Activated T-cell treated with anti-CD3 and anti-CD28 coated beads, Interleukin-2, amount 50 U/mL, for 1 hour (primary cell): ENCODE results near the gene NCKAP1.
"Not testable (repeated sequence)": the region's sequence is repeated elsewhere in the genome, so short reads cannot be mapped to it uniquely, and the experiment has no call there.

Experiments
- DNase-seq: peaks from one replicate; pipeline ENCODE4 v3.0.0-alpha.2; 2020

The NCKAP1 gene

GRCh38 chr2:183035954-183036669, 2.1 kb downstream of the NCKAP1 start:
- no peak for DNase-seq

- no peak for DNase-seq
These were observed 2.8 kb downstream of the NCKAP1 start for GRCh38 chr2:183035298-183035953.

- no peak for DNase-seq
These were observed 3.5 kb downstream of the NCKAP1 start for GRCh38 chr2:183034806-183035205.

GRCh38 chr2:183033951-183034350, 4.3 kb downstream of the NCKAP1 start:
- DNase-seq, result no peak

GRCh38 chr2:183031911-183032794, 6.1 kb downstream of the NCKAP1 start:
- DNase-seq, result no peak

GRCh38 chr2:183029219-183029618, 9.0 kb downstream of the NCKAP1 start:
- no peak for DNase-seq

- no peak for DNase-seq
These were observed 10.1 kb downstream of the NCKAP1 start for GRCh38 chr2:183028108-183028507.

GRCh38 chr2:183027443-183027842, 10.8 kb downstream of the NCKAP1 start:
- no peak for DNase-seq

- DNase-seq, result no peak
These were observed 11.8 kb downstream of the NCKAP1 start for GRCh38 chr2:183026424-183026823.

GRCh38 chr2:183025993-183026392, 12.3 kb downstream of the NCKAP1 start:
- no peak for DNase-seq

GRCh38 chr2:183024339-183025095, 13.7 kb downstream of the NCKAP1 start:
- no peak for DNase-seq

GRCh38 chr2:183022711-183023110, 15.5 kb downstream of the NCKAP1 start:
- DNase-seq, result no peak

- DNase-seq, result no peak
These were observed 16.6 kb downstream of the NCKAP1 start for GRCh38 chr2:183021613-183022012.

GRCh38 chr2:183019718-183020442, 18.4 kb downstream of the NCKAP1 start:
- no peak for DNase-seq

- not testable (repeated sequence) for DNase-seq
These were observed 20.4 kb downstream of the NCKAP1 start for GRCh38 chr2:183017845-183018244.

- no peak for DNase-seq
These were observed 24.3 kb downstream of the NCKAP1 start for GRCh38 chr2:183014005-183014404.

- no peak for DNase-seq
These were observed 26.5 kb downstream of the NCKAP1 start for GRCh38 chr2:183011743-183012142.

- DNase-seq, result no peak
These were observed 28.1 kb downstream of the NCKAP1 start for GRCh38 chr2:183010112-183010511.

- no peak for DNase-seq
These were observed 28.9 kb downstream of the NCKAP1 start for GRCh38 chr2:183009249-183009899.

GRCh38 chr2:183001948-183002347, 36.3 kb downstream of the NCKAP1 start:
- DNase-seq, result no peak

- no peak for DNase-seq
These were observed 37.4 kb downstream of the NCKAP1 start for GRCh38 chr2:183000846-183001245.
